BLaER1 treated with 17β-estradiol and CSF1 and Interleukin-3, amounts not matched to agents 10 nM and 100 nM (cell line): ENCODE data around the gene SLC25A21.

Experiments
- H3K27ac ChIP-seq, 11 experiments: shearing (Covaris generic); formaldehyde crosslinking; 2 replicates each; pipeline ENCODE4 v1.8.1; 2022
- H3K27me3 ChIP-seq, 11 experiments: shearing (Covaris generic); formaldehyde crosslinking; 2 replicates each; pipeline ENCODE4 v1.8.1; 2022
- H3K36me3 ChIP-seq, 11 experiments: shearing (Covaris generic); formaldehyde crosslinking; 2 replicates each; pipeline ENCODE4 v1.8.1; 2022
- H3K4me1 ChIP-seq, 10 experiments: shearing (Covaris generic); formaldehyde crosslinking; 2 replicates each; pipeline ENCODE4 v1.8.1; 2022
- H3K4me2 ChIP-seq, 11 experiments: shearing (Covaris generic); formaldehyde crosslinking; 2 replicates each; pipeline ENCODE4 v1.8.1; 2022
- H3K4me3 ChIP-seq, 10 experiments: shearing (Covaris generic); formaldehyde crosslinking; 2 replicates each; pipeline ENCODE4 v1.8.1; 2022
- H3K9ac ChIP-seq, 11 experiments: shearing (Covaris generic); formaldehyde crosslinking; 2 replicates each; pipeline ENCODE4 v1.8.1; 2022
- H3K9me3 ChIP-seq, 11 experiments: shearing (Covaris generic); formaldehyde crosslinking; replicated peaks in 1 of 11; 2 replicates each; pipeline ENCODE4 v1.8.1; 2022
- H4K20me1 ChIP-seq, 11 experiments: shearing (Covaris generic); formaldehyde crosslinking; 2 replicates each; pipeline ENCODE4 v1.8.1; 2022
- Cebpa-rat ChIP-seq, 11 experiments: shearing (Covaris generic); IDR thresholded peaks; 2 replicates each; pipeline ENCODE4 v1.8.1; 2022

The SLC25A21 gene

GRCh38 chr14:36664322-36665193 lies 507.8 kb downstream of the SLC25A21 start:
- Histone ChIP-seq H3K36me3 (peaks cover 0 to 4% (median 0%) of the 10 kb centered on the region in 11 experiments; a peak in 1 of 22 replicates), H3K4me1 (peaks cover 18 to 54% (median 28%) of the 10 kb centered on the region in 10 experiments), H3K4me2 (peak overlapping the region; percentile 0 to 69 (median 20); a peak in 13 of 22 replicates), H3K27ac (no peak overlapping the region), H3K27me3 (peaks cover 20 to 33% (median 23%) of the 10 kb centered on the region in 11 experiments), H3K4me3 (no peak overlapping the region), H3K9me3 (peaks cover 11 to 40% (median 33%) of the 10 kb centered on the region in 11 experiments; a peak in 20 of 22 replicates), H3K9ac (no peak overlapping the region), H4K20me1 (peaks cover 0 to 4% (median 0%) of the 10 kb centered on the region in 11 experiments; a peak in 4 of 22 replicates)
- no peak for TF ChIP-seq Cebpa-rat (IDR thresholded peaks at IDR 0.05)

- H3K4me2 ChIP-seq = peak overlapping the region; percentile 0 to 69 (median 20); a peak in 15 of 22 replicates
- peaks cover 0 to 4% (median 0%) of the 10 kb centered on the region in 11 experiments; a peak in 1 of 22 replicates for H3K36me3 ChIP-seq
- H4K20me1 ChIP-seq = peaks cover 0 to 8% (median 0%) of the 10 kb centered on the region in 11 experiments; a peak in 4 of 22 replicates
- no peak overlapping the region for H3K4me3 ChIP-seq
- no peak for TF ChIP-seq Cebpa-rat (IDR thresholded peaks at IDR 0.05)
- H3K27ac ChIP-seq = no peak overlapping the region
- peaks cover 29 to 42% (median 32%) of the 10 kb centered on the region in 11 experiments for H3K27me3 ChIP-seq
- H3K9me3 ChIP-seq = peaks cover 19 to 49% (median 40%) of the 10 kb centered on the region in 11 experiments
- H3K9ac ChIP-seq = no peak overlapping the region
- H3K4me1 ChIP-seq = peaks cover 20 to 54% (median 31%) of the 10 kb centered on the region in 10 experiments
Measured at GRCh38 chr14:36663404-36664321, 508.7 kb downstream of the SLC25A21 start.

DNA sequence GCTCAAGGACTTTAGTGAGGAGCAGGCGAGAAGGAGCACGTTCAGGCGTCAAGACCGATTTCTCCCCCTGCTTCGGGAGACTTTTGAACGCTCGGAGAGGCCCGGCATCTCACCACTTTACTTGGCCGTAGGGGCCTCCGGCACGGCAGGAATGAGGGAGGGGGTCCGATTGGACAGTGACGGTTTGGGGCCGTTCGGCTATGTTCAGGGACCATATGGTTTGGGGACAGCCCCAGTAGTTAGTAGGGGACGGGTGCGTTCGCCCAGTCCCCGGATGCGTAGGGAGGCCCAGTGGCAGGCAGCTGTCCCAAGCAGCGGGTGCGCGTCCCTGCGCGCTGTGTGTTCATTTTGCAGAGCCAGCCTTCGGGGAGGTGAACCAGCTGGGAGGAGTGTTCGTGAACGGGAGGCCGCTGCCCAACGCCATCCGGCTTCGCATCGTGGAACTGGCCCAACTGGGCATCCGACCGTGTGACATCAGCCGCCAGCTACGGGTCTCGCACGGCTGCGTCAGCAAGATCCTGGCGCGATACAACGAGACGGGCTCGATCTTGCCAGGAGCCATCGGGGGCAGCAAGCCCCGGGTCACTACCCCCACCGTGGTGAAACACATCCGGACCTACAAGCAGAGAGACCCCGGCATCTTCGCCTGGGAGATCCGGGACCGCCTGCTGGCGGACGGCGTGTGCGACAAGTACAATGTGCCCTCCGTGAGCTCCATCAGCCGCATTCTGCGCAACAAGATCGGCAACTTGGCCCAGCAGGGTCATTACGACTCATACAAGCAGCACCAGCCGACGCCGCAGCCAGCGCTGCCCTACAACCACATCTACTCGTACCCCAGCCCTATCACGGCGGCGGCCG lies 509.6 kb downstream of the SLC25A21 start:
- H4K20me1 ChIP-seq = peaks cover 0 to 8% (median 2%) of the 10 kb centered on the region in 11 experiments; a peak in 4 of 22 replicates
- peaks cover 28 to 58% (median 48%) of the 10 kb centered on the region in 11 experiments for H3K9me3 ChIP-seq
- no peak for TF ChIP-seq Cebpa-rat (IDR thresholded peaks at IDR 0.05)
- peaks cover 38 to 51% (median 41%) of the 10 kb centered on the region in 11 experiments for H3K27me3 ChIP-seq
- no peak overlapping the region for H3K27ac ChIP-seq
- H3K4me3 ChIP-seq = no peak overlapping the region
- H3K4me2 ChIP-seq = peak overlapping the region in 2 of 11 experiments; percentile 42 to 43; a peak in 2 of 22 replicates
- peaks cover 20 to 46% (median 31%) of the 10 kb centered on the region in 10 experiments for H3K4me1 ChIP-seq
- peaks cover 0 to 4% (median 0%) of the 10 kb centered on the region in 11 experiments; a peak in 1 of 22 replicates for H3K36me3 ChIP-seq
- H3K9ac ChIP-seq = no peak overlapping the region

DNA sequence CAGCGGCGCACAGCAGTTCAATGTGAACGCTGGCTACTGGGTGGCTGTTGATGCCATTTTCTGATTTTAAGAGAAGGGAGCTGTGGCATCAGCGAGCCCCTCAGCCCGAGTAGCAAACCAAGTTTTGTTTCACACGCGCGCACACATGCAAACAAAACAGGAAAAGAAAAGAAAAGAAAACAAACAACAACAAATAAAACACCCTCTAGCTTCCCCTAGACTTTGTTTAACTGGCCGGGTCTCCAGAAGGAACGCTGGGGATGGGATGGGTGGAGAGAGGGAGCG lies 510.2 kb downstream of the SLC25A21 start:
- peak overlapping the region in 1 of 10 experiments; percentile 46; a peak in 1 of 20 replicates for H3K4me3 ChIP-seq
- no peak for TF ChIP-seq Cebpa-rat (IDR thresholded peaks at IDR 0.05)
- H3K4me1 ChIP-seq = peaks cover 20 to 41% (median 31%) of the 10 kb centered on the region in 10 experiments
- H3K4me2 ChIP-seq = peak overlapping the region in 2 of 11 experiments; percentile 42 to 43; a peak in 2 of 22 replicates
- peaks cover 34 to 63% (median 54%) of the 10 kb centered on the region in 11 experiments for H3K9me3 ChIP-seq
- H3K27ac ChIP-seq = no peak overlapping the region
- H3K9ac ChIP-seq = no peak overlapping the region
- peaks cover 0 to 8% (median 3%) of the 10 kb centered on the region in 11 experiments; a peak in 4 of 22 replicates for H4K20me1 ChIP-seq
- H3K27me3 ChIP-seq = peaks cover 43 to 56% (median 47%) of the 10 kb centered on the region in 11 experiments
- H3K36me3 ChIP-seq = peaks cover 0 to 4% (median 0%) of the 10 kb centered on the region in 11 experiments; a peak in 1 of 22 replicates

DNA sequence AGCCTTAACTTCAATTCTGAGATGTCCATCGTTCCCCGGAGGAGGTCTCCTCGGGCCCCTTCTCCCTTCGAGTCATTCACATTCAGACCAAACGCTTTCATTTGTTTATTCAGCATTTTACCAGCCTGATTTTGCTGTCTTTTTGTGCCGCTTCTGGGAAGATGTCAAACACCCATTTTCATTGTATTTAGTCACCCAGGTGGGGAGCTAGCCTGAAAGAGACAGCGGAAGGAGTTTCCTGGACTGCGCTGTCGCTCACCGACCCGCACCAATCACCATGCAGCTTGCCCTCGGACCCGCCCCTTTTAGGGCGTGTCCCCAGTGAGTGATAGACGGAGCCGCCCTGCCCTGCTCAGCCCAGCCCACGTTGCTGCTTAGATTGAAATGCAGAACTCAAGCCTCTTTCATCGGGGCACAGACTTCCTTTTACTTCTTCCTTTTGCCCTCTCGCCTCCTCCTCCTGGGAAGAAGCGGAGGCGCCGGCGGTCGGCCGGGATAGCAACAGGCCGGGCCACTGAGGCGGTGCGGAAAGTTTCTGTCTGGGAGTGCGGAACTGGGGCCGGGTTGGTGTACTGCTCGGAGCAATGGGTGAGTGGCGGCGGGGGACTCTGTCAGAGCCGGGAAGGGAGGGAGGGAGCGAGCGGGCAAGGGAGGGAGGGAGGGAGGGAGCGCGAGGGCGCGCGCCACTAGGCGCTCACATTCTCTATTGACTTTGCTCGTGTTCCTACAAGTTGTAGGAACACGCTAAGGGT lies 510.7 kb downstream of the SLC25A21 start, which contains the start of gene PAX9:
TSS of gene PAX9 (plus strand) at position 355 of the 752 bp plus-strand sequence. CDS start at position 585, 230 bp downstream.
- Histone ChIP-seq H4K20me1 (peaks cover 0 to 8% (median 3%) of the 10 kb centered on the region in 11 experiments; a peak in 4 of 22 replicates), H3K27me3 (peaks cover 48 to 62% (median 52%) of the 10 kb centered on the region in 11 experiments), H3K4me2 (peak within 1 kb of the TSS; percentile 59 to 79 (median 68)), H3K4me1 (peaks cover 20 to 36% (median 29%) of the 10 kb centered on the region in 10 experiments), H3K27ac (no peak within 1 kb of the TSS), H3K9me3 (peaks cover 39 to 65% (median 54%) of the 10 kb centered on the region in 11 experiments), H3K4me3 (peak within 1 kb of the TSS in 9 of 10 experiments; percentile 9 to 62 (median 44); a peak in 14 of 20 replicates), H3K9ac (no peak within 1 kb of the TSS), H3K36me3 (peaks cover 0 to 4% (median 0%) of the 10 kb centered on the region in 11 experiments; a peak in 1 of 22 replicates)
- no peak for TF ChIP-seq Cebpa-rat (IDR thresholded peaks at IDR 0.05)

DNA sequence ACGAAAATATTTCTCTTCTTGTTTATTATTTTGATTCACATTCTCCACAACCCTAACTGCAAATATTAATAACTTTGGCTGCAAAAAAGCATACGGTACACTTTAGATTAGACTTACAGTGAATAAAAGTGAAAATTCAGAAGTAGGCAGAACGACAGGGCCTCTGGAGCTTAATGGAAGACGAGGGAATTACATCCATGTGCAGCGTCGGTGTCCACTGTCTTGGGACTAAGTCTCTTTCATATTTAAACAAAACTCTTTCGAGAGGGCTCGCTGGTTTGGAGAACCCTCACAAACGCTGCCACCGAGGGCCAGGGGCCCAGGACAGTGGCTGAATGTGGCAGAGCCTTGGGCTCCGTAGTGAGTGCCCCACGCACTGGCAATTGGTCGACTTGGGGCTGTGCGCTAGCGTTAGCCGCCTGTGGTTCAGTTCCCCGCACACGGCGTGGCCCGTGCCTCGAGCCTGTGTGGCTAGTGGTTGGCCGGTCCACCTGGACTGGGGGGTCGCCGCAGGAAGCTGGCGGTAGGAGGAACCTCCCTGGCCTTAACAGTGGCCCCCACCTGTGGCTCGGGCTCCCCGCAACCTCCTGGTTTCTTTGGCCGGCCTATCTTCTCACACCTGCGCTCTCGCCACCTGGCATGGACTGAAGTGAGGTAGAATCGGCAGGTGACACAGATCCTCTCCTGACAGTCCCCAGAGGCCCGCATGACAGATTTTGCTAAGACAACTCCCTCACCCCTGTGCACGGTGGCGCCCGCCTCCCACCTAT lies 511.5 kb downstream of the SLC25A21 start:
- Histone ChIP-seq H3K4me3 (peak overlapping the region in 9 of 10 experiments; percentile 9 to 62 (median 44); a peak in 14 of 20 replicates), H3K4me2 (peak overlapping the region; percentile 59 to 79 (median 68)), H3K4me1 (peaks cover 20 to 41% (median 32%) of the 10 kb centered on the region in 10 experiments), H4K20me1 (peaks cover 0 to 8% (median 3%) of the 10 kb centered on the region in 11 experiments; a peak in 4 of 22 replicates), H3K27ac (no peak overlapping the region), H3K27me3 (peaks cover 56 to 69% (median 60%) of the 10 kb centered on the region in 11 experiments), H3K9me3 (peaks cover 44 to 65% (median 54%) of the 10 kb centered on the region in 11 experiments), H3K36me3 (no peaks in the 10 kb centered on the region), H3K9ac (no peak overlapping the region)
- no peak for TF ChIP-seq Cebpa-rat (IDR thresholded peaks at IDR 0.05)
